Erythroblast (primary cell): ENCODE measurements around the gene CDK6.

Experiments used
- GATA1 ChIP-seq: IDR thresholded peaks from 2 replicates; pipeline ENCODE4 v1.6.1; 2011; ENCODE audit warnings: low read depth, mild to moderate bottlenecking, control low read depth, low read length, moderate library complexity
- POLR2A ChIP-seq: IDR thresholded peaks from 2 replicates; pipeline ENCODE4 v1.6.1; 2011; ENCODE audit warnings: mild to moderate bottlenecking, low read length

- TF ChIP-seq POLR2A (no peak), GATA1 (no peak)
These were observed 177.7 kb downstream of the CDK6 start for GRCh38 chr7:92658671-92659070.
